ENCODE results near the gene OOEP.
"Not testable (repeated sequence)": the region's sequence is repeated elsewhere in the genome, so short reads cannot be mapped to it uniquely, and the experiment has no call there.

- TF ChIP-seq, protein P1, sequence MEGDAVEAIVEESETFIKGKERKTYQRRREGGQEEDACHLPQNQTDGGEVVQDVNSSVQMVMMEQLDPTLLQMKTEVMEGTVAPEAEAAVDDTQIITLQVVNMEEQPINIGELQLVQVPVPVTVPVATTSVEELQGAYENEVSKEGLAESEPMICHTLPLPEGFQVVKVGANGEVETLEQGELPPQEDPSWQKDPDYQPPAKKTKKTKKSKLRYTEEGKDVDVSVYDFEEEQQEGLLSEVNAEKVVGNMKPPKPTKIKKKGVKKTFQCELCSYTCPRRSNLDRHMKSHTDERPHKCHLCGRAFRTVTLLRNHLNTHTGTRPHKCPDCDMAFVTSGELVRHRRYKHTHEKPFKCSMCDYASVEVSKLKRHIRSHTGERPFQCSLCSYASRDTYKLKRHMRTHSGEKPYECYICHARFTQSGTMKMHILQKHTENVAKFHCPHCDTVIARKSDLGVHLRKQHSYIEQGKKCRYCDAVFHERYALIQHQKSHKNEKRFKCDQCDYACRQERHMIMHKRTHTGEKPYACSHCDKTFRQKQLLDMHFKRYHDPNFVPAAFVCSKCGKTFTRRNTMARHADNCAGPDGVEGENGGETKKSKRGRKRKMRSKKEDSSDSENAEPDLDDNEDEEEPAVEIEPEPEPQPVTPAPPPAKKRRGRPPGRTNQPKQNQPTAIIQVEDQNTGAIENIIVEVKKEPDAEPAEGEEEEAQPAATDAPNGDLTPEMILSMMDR (IDR thresholded peaks at IDR 0.05; ENCODE audit: borderline replicate concordance, extremely low read depth, low read length, poor library complexity, severe bottlenecking) = not testable (repeated sequence)
- TF ChIP-seq EZH2 (IDR thresholded peaks at IDR 0.05; ENCODE audit: borderline replicate concordance, low read depth, low read length, severe bottlenecking) = not testable (repeated sequence)
Measured at GRCh38 chr6:73392188-73392587, 22.5 kb upstream of the OOEP start.

Data from DND-41 (cell line).